ENCODE measurements around the gene FOXN3.
A peak's percentile ranks its signal among the peaks of the same experiment; 100 is the strongest.

FOXN3 gene

DNA sequence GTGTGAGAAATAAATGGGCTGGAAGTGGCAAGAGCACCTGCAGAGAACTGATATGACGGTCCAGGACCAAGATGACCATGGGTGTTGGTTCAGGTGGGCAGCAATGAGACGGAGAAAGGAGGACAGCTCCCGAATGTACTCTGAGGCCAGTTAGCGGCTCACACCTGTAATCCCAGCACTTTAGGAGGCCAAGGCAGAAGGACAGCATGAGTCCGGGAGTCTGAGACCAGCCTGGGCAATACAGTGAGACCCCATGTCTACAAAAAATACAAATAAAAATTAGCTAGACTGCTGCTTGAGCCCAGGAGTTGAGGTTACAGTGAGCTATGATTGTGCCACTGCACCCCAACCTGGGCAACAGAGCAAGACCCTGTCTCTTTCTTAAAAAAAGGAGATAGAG is 60.1 kb downstream of the FOXN3 start:
- FAIRE-seq: no peak

DNA sequence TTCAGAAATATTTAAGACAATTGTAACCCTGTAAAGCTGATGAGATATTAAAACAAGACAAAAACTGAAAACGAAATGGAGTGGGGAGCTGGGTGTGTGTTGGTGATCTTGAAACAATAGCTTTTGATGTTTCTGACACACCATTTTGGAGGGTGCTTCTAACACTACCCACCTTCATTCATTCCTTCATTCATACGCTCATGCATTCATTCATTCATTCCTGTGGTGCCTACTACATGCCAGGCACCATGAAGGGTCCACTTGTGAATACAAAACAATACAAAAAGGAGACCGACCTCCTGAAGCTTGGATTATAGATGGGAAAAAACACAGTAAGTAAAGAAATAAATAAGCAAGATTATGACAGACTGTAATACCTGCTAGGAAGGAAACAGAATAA is 60.5 kb downstream of the FOXN3 start:
- FAIRE-seq: no peak

DNA sequence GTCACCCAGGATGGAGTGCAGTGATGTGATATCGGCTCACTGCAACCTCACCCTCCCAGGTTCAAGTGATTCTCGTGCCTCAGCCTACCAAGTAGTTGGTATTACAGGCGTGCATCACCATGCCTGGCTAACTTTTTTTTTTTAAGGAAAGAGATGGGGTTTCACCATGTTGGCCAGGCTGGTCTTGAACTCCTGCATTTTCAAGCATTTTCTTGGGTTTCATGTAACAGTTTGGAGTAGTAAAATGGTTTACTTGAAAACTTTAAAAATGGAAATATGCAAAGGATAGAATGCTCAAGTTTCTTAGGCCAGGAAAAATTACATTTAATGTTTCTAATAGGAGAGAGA is 63.3 kb downstream of the FOXN3 start:
- no peak for FAIRE-seq

DNA sequence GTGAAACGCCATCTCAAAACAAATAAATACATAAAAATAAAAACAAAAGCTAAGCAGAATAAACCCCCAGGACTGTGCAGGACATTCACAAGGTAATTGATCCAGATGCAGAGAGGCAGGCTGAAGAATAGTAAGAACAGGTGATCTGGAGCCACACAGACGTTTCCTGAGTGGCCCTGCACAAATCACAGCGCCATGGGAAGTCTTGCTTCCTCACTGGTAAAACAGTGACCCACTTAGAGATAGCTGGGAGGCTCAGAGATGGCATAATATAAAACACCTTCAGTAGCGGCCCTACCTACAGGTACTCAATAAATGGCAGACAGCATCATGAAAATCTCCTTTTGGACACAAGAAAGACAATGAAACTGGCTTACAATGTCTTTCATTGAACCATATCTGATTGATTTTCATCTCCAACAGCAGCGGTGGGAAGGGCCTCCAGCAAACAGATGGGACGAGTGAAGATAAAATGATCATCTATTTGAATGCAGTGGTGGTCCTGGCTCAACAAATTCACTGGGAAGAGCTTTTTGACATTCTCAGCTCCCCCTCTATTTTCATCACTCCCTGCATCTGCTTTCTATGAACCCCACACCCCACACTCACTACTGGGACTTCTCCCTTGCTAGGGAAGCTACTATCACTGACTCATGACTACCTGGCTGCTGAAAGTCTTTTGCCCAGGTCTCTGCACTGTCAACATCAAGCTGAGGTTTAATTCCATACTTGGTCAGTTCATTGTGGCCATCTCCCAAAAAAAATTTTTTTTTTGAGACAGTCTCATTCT is 63.9 kb downstream of the FOXN3 start:
- no peak for FAIRE-seq

DNA sequence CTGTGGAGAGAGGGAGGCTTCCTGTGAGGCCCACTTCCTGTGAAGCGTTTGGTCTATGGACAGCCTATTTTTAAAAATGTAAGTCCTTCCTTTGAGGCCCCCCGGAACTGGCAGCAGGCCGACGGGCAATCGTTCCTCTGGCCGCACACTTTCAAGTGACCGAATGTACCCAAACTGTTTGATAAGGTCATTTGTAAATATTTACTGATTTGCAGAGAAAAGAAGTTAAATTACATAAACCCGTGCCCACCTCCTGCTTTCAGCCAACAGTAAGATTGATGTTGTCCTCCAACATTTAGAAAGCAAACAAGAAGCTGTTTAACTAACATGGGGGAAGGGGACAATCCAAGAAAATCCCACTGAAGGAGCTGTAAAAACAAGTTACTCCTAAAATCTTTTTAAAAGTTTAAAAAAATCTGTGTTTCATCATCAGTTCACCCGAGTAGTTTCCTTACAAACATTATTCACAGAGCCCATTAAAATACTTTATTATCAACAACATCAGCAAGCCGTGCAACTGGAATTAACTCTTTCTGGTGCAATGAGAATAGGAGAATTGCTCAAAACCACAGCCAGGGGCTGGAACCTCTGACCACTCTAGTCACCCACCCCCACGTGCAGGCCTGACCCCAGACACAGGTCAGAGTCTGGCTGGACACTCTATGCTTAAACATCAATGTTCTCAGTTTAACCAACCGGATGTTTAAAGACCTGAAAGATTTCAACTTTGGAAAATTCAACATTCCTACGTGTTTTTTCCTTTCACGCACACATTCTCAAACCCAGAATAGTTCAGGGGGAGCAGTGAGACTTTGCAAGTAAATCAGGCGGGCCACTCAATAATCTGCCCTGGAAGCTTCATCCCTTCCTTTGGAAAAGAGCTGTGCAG is 65.3 kb downstream of the FOXN3 start:
- FAIRE-seq: peak; percentile 77

DNA sequence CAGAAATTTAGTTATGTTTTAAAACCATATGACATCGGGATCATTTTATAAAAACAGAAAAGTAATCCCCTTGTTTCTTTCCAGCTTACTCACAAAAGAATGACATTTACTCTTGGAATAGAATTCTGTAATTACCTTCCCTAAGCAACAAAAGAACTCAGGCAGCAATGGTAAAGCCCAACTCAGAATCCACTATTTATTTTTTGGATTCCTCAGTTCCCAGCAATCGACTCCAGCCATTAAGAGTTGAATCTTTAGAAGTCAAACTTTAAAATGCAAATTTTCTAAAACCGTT is 65.9 kb downstream of the FOXN3 start:
- no peak for FAIRE-seq

DNA sequence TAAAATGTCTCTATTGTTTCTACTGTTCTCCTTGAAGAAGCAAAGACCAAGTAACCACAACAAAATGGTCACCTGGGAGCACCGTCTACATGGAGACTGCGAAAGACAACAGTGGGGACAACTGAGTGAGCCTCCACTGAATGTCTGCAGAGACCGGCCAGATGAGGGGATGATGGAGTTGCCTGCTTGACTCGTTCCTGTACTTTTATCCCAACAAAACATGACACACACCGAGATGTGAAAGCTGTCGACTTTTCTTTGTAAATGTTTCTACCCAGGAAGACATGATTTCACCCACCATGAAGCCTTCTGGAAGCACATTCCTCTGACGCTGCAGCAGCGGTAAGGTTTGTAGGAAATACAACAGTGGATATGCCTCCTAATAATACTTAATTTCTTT is 66.9 kb downstream of the FOXN3 start:
- FAIRE-seq: no peak

DNA sequence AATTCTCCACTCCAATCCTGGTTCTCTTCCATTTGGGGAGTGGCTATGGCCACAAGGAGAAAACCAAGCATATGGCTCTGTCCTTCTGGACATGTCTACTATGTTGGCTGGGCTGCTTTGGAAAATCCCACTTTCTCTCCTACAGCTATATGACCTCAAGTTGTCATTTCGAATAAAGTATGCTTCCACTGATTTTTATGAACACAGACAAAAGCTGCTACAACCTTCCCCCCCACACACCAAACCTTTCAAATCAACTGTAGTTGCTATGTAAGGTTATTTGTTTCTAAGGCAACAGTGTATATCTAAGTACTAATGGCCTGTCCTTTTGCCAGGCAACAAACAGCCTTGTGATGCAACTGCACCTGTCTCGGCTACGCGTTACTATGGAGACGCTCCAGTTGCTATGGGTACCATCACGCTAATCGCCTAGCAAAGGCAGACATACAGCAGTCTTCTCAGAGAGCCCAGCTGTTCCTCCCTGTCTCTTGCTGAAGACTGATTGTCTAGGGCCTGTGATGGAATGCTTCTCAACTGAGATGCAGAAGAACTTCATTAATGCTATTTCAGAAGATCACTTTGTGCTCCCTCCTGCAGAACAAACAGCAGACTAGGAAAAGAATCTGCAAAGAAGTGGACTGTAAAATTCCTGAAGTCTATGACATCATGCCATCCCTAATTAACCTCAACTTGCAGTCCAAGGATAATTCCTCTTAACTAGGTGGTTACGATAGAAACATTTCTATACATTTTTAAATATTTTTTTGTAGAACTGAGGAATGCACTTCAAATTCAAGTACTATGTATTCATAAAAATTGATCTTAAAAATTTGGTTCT is 67.6 kb downstream of the FOXN3 start:
- FAIRE-seq: no peak

DNA sequence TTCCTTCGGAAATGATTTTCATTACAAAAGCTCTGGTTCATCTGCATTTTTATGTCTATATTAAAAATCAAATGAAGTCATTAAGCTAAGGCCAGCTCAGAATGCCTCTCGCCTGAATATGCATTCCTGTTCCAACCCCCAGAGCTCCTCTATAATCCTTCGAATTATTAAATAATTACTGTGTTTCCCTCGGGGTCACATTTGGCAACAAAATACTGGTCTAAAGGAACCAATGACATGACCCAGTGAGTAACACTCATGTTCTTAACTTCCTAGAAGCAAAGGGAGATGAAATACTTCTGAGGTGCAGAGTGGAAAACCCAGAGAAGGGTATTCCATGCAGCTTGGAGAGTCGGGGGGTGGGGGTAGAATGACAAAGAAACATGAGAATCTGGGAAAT is 68.3 kb downstream of the FOXN3 start:
- FAIRE-seq: no peak

DNA sequence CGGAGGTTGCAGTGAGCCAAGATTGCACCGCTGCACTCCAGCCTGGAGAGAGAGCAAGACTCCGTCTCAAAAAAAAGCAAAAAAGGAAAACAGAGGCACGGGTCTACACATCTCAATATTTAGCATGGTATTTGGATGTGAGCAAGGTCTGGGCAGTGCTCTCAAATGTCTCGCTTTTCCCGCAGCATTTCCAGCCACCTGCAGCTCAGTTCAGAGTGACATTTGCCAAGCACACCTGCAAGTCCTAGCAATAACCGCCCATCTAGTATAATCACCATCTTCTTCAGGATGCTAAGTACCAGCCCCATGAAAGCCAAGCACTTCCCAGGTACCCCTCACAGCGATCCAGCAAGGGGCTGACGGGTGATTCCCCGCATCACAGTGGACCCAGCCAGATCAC is 69.1 kb downstream of the FOXN3 start:
- FAIRE-seq: no peak

DNA sequence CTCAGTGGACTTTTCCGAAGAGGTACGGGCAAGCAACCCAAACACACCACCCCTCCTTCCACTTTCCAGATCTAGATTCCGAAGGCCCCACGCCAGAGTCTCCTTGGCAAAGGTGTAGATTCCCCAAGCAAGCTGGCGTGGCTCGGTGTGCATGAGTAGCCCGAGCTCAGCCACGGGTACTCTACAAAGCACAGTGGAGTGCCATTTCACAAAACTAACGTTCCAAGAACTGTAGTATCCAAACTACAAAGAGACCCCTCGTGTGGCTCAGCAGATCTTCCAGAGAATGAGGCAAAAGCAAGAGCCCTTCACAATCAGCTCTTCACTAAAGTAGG is 72.1 kb downstream of the FOXN3 start:
- FAIRE-seq: no peak

DNA sequence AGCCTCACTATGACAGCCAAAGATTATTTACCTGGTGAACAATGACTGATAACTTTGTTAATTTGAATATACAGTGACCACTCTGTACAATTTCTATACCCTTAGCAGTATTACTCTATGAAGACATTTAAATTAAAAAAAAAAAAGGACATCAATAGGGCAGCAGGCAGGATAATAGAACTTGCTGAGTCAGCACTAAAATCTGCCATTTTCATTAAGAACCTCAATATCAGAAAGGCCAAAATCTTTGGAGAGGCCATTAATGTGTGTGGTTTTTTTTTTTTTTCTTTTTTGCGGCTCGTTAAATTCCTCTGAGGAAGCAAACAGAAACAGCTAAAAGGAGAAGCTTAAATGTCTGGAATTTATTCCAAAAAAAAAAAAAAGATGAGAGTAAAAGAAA is 73.7 kb downstream of the FOXN3 start:
- no peak for FAIRE-seq

DNA sequence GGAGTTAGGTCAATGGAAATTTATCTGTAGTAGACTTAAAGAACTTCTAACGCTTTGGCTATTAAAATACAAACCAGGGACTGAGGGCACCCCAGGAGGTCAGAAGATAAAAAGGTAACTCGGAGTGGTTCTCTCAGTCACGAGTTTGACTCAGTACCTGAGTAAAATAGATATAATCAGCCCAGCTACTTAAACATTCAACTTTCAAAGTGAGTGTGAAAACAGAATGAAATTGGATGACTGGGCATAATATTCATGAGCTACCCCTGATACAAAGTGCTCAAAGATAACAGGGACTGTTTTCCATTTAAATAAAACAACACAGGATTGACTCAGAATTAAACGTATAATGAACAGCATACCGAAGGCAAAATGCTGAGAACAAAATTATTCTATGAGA is 75.0 kb downstream of the FOXN3 start:
- FAIRE-seq: no peak

DNA sequence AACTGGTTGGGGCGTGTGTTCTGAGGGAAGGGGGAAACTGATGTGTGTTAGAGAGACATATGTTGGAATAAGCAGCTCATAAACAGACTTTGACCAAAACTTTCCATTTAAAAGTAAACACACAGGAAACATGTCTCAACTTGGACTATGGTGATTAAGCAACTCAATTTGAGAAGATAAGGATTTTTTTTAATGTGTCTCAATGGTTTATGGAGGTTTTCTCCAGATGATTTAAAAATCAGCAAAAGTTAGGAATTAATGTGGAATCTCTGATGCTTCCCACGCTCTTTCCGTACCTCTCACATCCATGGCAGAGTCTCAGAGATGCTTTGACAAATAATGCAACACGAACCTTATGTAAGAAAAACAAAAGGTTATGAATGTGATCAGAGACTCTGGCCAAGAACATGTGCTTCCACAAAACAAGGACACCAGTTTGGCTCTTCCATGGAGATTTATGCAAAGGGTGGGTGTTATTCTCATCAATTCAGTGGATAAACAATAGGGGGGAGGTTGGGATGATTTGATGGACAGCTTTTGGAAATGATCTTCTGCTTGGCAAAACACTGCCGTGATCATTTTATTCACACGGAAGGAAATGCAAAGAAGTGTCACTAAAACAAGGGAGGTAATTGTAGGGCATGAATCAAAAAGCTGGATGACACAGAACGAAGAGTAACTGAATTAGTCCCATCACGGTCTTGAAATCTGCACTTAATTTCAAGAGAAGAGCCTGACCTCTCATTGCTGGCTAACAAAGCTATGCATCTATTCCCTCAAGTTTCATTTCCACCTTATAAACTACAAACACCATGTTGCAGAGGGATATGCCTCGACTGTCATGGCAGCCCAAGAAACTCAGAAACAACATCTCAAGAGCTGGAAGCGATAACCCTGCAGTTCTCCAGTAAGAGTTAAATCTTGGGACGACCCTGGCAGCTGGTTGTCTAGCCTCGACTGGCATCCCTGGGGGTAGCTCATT is 76.5 kb downstream of the FOXN3 start:
- FAIRE-seq: no peak

DNA sequence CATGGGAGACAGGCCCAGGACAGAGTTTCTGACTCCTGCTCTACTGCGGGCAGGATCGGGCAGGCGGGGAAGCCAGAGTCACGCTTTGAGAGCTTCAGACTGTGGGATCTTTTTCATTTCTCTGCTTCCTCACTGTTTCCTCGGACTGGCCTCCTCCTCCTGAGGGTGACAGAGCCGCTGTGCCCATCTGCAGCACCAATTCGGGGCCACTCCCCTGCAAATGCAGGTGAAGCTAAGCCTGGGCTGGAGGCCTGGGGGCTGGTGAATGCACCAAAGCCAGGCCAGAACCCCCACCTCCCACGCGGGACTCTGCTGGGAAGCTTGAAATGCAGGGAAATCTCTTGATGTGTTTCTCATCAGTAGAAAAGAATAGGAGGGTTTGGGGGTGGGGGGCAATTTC is 77.5 kb downstream of the FOXN3 start:
- no peak for FAIRE-seq

DNA sequence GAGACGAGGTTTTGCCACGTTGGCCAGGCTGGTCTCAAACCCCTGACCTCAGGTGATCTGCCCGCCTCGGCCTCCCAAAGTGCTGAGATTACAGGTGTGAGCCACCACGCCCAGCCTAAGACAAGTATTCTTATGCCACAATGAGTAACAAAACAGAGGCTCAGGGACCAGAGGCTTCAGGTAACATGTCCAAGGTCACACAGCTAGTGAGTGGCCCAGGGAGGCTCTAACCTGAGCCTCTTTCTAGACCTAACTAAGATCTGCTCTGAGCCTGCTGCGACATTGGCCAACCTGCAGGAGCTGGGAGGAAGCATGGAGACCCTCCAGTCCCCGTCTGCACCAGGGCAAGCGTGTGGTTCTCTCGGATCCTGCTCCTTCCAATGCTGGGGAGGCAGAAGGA is 77.9 kb downstream of the FOXN3 start:
- no peak for FAIRE-seq

DNA sequence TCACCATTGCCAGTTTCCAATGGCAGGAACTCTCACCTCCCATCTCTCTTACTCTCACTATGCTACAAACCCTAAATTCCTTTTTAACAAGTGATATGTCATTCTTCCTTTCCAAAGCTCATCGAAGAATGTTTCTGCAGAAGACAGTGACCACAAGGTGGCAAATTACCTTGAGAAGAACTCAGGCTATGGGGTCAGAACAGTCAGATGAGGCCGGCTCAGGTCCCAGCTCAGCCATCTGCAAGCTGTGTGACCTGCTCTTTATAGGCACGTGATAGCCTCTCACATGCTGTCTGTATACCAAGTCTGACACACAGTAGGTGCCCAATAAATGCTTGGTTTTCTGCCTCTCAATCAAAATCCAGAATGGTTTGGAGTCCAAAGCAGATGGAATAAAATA is 80.7 kb downstream of the FOXN3 start:
- no peak for FAIRE-seq

DNA sequence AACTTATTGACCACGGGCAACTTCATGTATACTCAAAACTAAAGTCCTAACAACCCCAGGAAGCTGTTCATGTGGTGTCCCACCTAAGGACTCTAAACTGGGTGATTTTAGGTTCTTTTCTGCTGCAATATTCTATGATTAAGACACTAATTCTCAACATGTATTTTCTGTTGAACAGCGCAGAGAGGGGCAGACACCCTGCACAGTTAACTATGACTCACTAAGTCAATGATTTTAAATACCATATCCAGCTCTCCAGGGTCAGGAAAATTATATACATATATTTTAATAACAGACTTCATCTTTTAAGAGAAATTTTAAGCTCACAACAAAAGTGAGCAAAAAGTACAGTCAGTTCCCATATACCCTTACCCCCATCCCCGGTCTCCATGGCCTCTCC is 85.0 kb downstream of the FOXN3 start:
- FAIRE-seq: no peak

DNA sequence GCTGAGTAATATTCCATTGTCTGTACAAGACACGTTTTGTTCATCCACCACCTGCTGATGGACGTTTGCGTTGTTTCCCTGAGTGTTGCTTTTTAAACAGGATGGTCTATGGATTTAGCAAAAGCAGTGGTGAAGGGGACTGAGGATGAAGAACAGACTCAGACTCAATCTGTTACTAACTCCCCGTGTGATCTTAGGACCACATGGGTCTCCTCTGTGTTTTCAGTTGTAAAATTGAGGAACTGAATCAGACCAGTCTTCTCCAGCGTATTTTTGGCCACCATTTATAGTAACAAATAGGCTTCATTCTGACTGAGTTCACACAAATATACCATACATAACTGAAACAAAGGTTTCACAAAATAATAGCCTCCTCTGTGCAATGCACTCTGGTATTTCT is 85.6 kb downstream of the FOXN3 start:
- FAIRE-seq: no peak

DNA sequence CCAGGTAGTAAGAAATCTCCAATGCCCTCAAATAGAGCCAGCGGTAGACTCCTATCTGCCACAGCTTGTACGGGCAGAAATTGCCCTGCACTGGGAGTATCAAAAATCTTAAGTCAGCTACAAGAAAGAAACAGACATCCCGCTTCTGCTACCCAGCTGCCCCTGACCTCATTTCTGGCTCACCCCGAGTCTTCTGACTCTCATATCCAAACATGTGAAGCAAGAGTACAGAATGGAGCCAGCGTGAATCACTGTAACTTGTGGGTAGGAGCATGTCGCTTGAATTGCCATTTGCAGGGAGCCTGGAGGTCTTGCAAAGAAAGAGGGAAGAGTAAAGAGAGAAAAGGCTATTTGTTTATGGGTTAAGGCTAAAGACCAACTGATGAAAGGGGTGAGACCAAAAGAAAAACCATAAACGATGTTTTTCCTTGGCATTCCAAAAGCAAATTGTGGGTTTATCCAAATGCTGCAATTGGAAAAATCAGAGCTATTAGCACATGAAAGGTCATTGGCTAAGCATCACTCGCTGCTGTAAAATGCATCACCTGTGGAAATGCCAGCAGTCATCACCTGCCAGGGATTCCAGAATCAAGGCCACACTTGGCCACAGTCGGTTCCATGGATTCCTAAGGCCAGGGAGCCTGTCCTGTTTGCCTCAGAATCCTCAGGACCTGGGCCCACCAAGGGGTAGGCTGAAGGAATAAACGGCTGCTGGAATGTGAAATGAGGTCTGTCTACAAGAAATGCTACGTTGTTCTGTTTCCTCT is 86.6 kb downstream of the FOXN3 start:
- no peak for FAIRE-seq

DNA sequence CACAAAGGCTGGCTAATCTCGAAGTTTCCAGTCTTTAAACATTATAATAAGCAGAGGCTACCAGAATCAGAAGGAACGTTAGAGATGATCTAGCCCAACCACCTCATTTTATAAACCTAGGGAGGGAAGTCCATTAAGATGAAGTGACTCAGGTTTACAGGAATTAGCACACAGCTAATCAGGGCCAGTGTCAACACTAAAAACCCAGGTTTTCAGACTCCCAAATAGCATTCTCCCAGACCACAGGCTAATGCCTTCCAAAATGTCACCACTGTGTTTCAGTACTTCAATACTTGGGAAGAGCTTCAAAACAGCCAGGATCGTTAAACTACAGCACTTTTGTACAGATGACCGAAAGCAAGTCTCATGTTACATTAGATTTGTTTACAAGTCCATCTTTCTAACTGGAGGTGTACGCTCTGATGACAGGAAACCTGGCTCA is 89.2 kb downstream of the FOXN3 start:
- no peak for FAIRE-seq

DNA sequence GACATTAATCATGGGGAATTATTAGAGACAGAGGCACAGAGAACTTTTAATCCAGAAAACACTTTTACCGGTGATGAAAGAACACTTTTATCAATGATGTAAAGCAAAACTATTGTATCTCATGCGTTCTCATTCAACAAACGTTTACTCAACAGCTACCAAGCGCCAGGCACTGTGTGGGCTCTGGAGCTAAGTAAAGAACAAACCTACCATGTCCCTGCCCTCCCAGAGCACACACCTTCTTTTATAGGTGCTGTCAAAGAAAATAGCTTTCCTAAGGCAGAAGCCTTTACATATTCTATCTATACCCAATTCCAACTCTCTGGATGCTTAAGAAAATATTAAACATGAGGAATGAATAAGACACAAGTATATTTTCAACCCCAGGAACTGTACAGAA is 91.1 kb downstream of the FOXN3 start:
- FAIRE-seq: no peak

Data from endometrium (tissue), 2 donors.